ENCODE measurements around the gene RXFP2. TPM values are rescaled to one million over a fixed set of nuclear protein-coding genes. Genes with fewer than 3 reads are reported as not detected.

Gene RXFP2
- total and polyA plus RNA-seq, 2 of the 8 experiments (the other 6 are each of a cell fraction or from before 2014, with no cell fraction given) = not detected

- TF ChIP-seq CHD7 (IDR thresholded peaks at IDR 0.05; ENCODE audit: insufficient replicate concordance, low read length) = no peak
- no peak for TF ChIP-seq EP300 (IDR thresholded peaks at IDR 0.05; ENCODE audit: borderline replicate concordance in 1 of 2, low read depth in 2 of 2, low read length in 2 of 2)
- TF ChIP-seq CTBP2 (IDR thresholded peaks at IDR 0.05; ENCODE audit: borderline replicate concordance, insufficient read depth, insufficient read length, low read length) = no peak
- TF ChIP-seq BRCA1 (IDR thresholded peaks at IDR 0.05; ENCODE audit: low read depth, low read length) = no peak
- TF ChIP-seq MAX (IDR thresholded peaks at IDR 0.05) = no peak
- no peak for TF ChIP-seq ASH2L (IDR thresholded peaks at IDR 0.05; ENCODE audit: low read length)
- TF ChIP-seq HDAC6 (IDR thresholded peaks at IDR 0.05; ENCODE audit: low read depth, low read length) = no peak
- no peak for TF ChIP-seq POU5F1 (IDR thresholded peaks at IDR 0.05; ENCODE audit: low read depth, low read length)
Observed at GRCh38 chr13:31850041-31850555, 110.8 kb downstream of the RXFP2 start (continued).
